CD14-positive monocyte (primary cell): Measurements from ENCODE around the gene PLXND1. TPM values are rescaled to one million over a fixed set of nuclear protein-coding genes. Genes with fewer than 3 reads are reported as not detected.

Source experiments
- DNase-seq, 3 donors: peaks; one replicate each; pipeline ENCODE4 v3.0.0-alpha.2; 2011 to 2022
- H2AFZ ChIP-seq: 2 replicates; pipeline ENCODE4 v1.6.0; 2012; ENCODE audit warnings: mild to moderate bottlenecking, low read depth, low read length, inconsistent platforms; ENCODE audit not compliant: insufficient read depth, poor library complexity, severe bottlenecking
- H3K27ac ChIP-seq, 2 donors: 1 replicate in 1 of 2; 2 replicates in 1 of 2; pipeline ENCODE4 v1.5.1; 2012 to 2013; ENCODE audit warnings: low read length in 2 of 2, control low read depth in 1 of 2, inconsistent platforms in 1 of 2, low read depth in 1 of 2, mild to moderate bottlenecking in 1 of 2
- H3K27me3 ChIP-seq, 2 donors: one replicate each; pipeline versions ENCODE4 v1.6.0 to v1.6.1; 2011 to 2013; ENCODE audit warnings: low read length in 2 of 2; ENCODE audit not compliant: control insufficient read depth in 2 of 2, insufficient read depth in 2 of 2
- H3K36me3 ChIP-seq, 2 donors: replicated peaks in 1 of 2; 1 replicate in 1 of 2; 2 replicates in 1 of 2; pipeline versions ENCODE4 v1.5.1 to v1.6.1; 2012 to 2013; ENCODE audit warnings: low read length in 2 of 2, control low read depth in 1 of 2, inconsistent platforms in 1 of 2, mild to moderate bottlenecking in 1 of 2; ENCODE audit not compliant: insufficient read depth in 2 of 2, control insufficient read depth in 1 of 2
- H3K4me1 ChIP-seq, 2 donors: 1 replicate in 1 of 2; 2 replicates in 1 of 2; pipeline versions ENCODE4 v1.5.1 to v1.6.1; 2012 to 2013; ENCODE audit warnings: low read length in 2 of 2, control low read depth in 1 of 2, inconsistent platforms in 1 of 2, mild to moderate bottlenecking in 1 of 2, moderate library complexity in 1 of 2; ENCODE audit not compliant: insufficient read depth in 2 of 2, control insufficient read depth in 1 of 2
- H3K4me2 ChIP-seq: replicated peaks from 2 replicates; pipeline ENCODE3; 2012; ENCODE audit warnings: low read length, moderate library complexity, mild to moderate bottlenecking; ENCODE audit not compliant: poor library complexity, severe bottlenecking; ENCODE audit errors: extremely low read depth
- H3K4me3 ChIP-seq, 3 experiments: fragments of 200-600 bp in 1 of 3; sonication (generic) in 1 of 3; replicated peaks in 1 of 3; 1 replicate in 2 of 3; 2 replicates in 1 of 3; pipeline ENCODE4 v1.5.1; 2011 to 2013; ENCODE audit warnings: low read length in 3 of 3, mild to moderate bottlenecking in 3 of 3, control low read depth in 2 of 3, low read depth in 2 of 3, inconsistent platforms in 1 of 3, moderate library complexity in 1 of 3
- H3K79me2 ChIP-seq: 2 replicates; pipeline ENCODE4 v1.6.0; 2012; ENCODE audit warnings: mild to moderate bottlenecking, control low read depth, inconsistent platforms, low read length, moderate library complexity; ENCODE audit not compliant: insufficient read depth
- H3K9ac ChIP-seq: 2 replicates; pipeline ENCODE4 v1.6.0; 2017; ENCODE audit warnings: low read length, mild to moderate bottlenecking; ENCODE audit not compliant: insufficient read depth, poor library complexity, severe bottlenecking
- H3K9me3 ChIP-seq, 2 donors: replicated peaks in 1 of 2; 1 replicate in 1 of 2; 2 replicates in 1 of 2; pipeline versions ENCODE4 v1.5.1 to v1.6.1; 2012 to 2013; ENCODE audit warnings: low read length in 2 of 2, control low read depth in 1 of 2; ENCODE audit not compliant: control insufficient read depth in 1 of 2, insufficient read depth in 1 of 2
- H4K20me1 ChIP-seq: 2 replicates; pipeline ENCODE4 v1.6.0; 2012; ENCODE audit warnings: mild to moderate bottlenecking, low read length, control low read depth, moderate library complexity; ENCODE audit not compliant: insufficient read depth
- H3K27ac Mint-ChIP-seq, 7 donors: one replicate each; pipeline ENCODE4 v1.8.0; 2020; ENCODE audit warnings: mild to moderate bottlenecking in 7 of 7, mixed read lengths in 7 of 7, moderate library complexity in 6 of 7, inconsistent platforms in 2 of 7
- H3K27me3 Mint-ChIP-seq, 3 donors: one replicate each; pipeline ENCODE4 v1.8.0; 2021 to 2022; ENCODE audit warnings: low read depth in 3 of 3, mild to moderate bottlenecking in 3 of 3, mixed read lengths in 3 of 3, moderate library complexity in 3 of 3, inconsistent platforms in 1 of 3
- H3K36me3 Mint-ChIP-seq, 2 donors: one replicate each; pipeline ENCODE4 v1.8.0; 2020; ENCODE audit warnings: mixed read lengths in 2 of 2, inconsistent platforms in 1 of 2, mild to moderate bottlenecking in 1 of 2
- H3K4me1 Mint-ChIP-seq: one replicate; pipeline ENCODE4 v1.8.0; 2020; ENCODE audit warnings: mild to moderate bottlenecking, mixed read lengths
- H3K4me3 Mint-ChIP-seq, 2 donors: one replicate each; pipeline ENCODE4 v1.8.0; 2020; ENCODE audit warnings: mild to moderate bottlenecking in 2 of 2, mixed read lengths in 2 of 2, moderate library complexity in 1 of 2
- H3K9me3 Mint-ChIP-seq, 7 donors: one replicate each; pipeline ENCODE4 v1.8.0; 2020 to 2022; ENCODE audit warnings: mixed read lengths in 7 of 7, mild to moderate bottlenecking in 6 of 7, moderate library complexity in 6 of 7, inconsistent platforms in 2 of 7
- WGBS: methylation state at CpG from one replicate; pipeline ENCODE4 v1.1.5; 2013; ENCODE audit warnings: missing lambda C conversion rate; ENCODE audit not compliant: insufficient coverage; 5-methylcytosine and 5-hydroxymethylcytosine counted together
- intact Hi-C, 2 donors: fragments of 100-400 bp; cut with micrococcal nuclease; formaldehyde crosslinking; loops; one replicate each; pipeline versions ENCODE4 v1.15.0 to v1.15.1; 2023
- polyA plus RNA-seq, 3 donors: library from polyadenylated mRNA; depleted of rRNA in 1 of 3; unstranded in 2 of 3; stranded (reverse) in 1 of 3; fragments of 300-500 nt in 2 of 3; fragments of >200 nt in 1 of 3; fragmentation: Illumina TruSeq in 2 of 3; gene quantifications; 1 replicate in 2 of 3; 2 replicates in 1 of 3; pipeline ENCODE4 v1.2.3, GENCODE V29; 2012 to 2021
- TF ChIP-seq, protein P1 (sequence below): fragments of 200-600 bp; IDR thresholded peaks from one replicate; pipeline ENCODE4 v1.8.0; 2022; ENCODE audit warnings: antibody characterized with exemption, mild to moderate bottlenecking

PLXND1 gene
- polyA plus RNA-seq, 3 donors: 7.1 to 170 (median 9.9) TPM

DNA sequence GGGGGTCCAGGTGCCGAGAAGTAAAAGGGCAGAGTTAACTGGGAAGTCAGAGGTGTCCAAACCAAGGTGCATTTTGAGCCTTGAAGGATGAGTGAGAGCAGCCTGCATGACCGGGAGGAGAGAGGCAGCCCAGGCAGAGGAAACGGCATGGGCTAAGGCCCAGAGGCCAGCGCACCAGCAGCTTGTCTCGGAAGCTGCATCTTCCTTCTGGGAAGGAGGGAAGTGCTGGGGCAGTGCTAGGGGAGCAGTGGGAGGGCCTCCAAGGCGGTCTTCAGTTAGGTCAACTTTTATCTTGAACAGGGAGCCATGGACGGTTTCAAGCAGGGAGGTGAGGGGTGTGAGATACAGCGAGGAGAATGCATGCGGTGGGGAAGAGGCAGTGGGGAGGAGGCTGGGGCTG, 62.5 kb downstream of the PLXND1 start:
- Mint-ChIP-seq H3K36me3 (no peaks in the 10 kb centered on the region), H3K27me3 (peaks cover 0 to 6% (median 1%) of the 10 kb centered on the region in 3 donors), H3K9me3 (no peaks in the 10 kb centered on the region), H3K4me3 (no peak overlapping the region), H3K27ac (peak overlapping the region in 2 of 7 donors; percentile 14 to 30), H3K4me1 (peaks cover 10% of the 10 kb centered on the region)
- H3K4me2 ChIP-seq: no peak overlapping the region
- no peaks in the 10 kb centered on the region for H3K9me3 ChIP-seq
- H3K9ac ChIP-seq: no peak overlapping the region
- intact Hi-C loops: no loop called here
- H3K4me1 ChIP-seq: peaks cover 6 to 11% of the 10 kb centered on the region in 2 donors
- 97% methylated on average over 9 of the region's 9 CpGs for WGBS
- TF ChIP-seq, protein P1, sequence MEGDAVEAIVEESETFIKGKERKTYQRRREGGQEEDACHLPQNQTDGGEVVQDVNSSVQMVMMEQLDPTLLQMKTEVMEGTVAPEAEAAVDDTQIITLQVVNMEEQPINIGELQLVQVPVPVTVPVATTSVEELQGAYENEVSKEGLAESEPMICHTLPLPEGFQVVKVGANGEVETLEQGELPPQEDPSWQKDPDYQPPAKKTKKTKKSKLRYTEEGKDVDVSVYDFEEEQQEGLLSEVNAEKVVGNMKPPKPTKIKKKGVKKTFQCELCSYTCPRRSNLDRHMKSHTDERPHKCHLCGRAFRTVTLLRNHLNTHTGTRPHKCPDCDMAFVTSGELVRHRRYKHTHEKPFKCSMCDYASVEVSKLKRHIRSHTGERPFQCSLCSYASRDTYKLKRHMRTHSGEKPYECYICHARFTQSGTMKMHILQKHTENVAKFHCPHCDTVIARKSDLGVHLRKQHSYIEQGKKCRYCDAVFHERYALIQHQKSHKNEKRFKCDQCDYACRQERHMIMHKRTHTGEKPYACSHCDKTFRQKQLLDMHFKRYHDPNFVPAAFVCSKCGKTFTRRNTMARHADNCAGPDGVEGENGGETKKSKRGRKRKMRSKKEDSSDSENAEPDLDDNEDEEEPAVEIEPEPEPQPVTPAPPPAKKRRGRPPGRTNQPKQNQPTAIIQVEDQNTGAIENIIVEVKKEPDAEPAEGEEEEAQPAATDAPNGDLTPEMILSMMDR: no peak
- H3K27me3 ChIP-seq: no peaks in the 10 kb centered on the region
- H4K20me1 ChIP-seq: no peaks in the 10 kb centered on the region
- H3K4me3 ChIP-seq: no peak overlapping the region
- H2AFZ ChIP-seq: no peak overlapping the region
- no peak for DNase-seq
- H3K36me3 ChIP-seq: no peaks in the 10 kb centered on the region
- H3K79me2 ChIP-seq: no peaks in the 10 kb centered on the region
- no peak overlapping the region for H3K27ac ChIP-seq

DNA sequence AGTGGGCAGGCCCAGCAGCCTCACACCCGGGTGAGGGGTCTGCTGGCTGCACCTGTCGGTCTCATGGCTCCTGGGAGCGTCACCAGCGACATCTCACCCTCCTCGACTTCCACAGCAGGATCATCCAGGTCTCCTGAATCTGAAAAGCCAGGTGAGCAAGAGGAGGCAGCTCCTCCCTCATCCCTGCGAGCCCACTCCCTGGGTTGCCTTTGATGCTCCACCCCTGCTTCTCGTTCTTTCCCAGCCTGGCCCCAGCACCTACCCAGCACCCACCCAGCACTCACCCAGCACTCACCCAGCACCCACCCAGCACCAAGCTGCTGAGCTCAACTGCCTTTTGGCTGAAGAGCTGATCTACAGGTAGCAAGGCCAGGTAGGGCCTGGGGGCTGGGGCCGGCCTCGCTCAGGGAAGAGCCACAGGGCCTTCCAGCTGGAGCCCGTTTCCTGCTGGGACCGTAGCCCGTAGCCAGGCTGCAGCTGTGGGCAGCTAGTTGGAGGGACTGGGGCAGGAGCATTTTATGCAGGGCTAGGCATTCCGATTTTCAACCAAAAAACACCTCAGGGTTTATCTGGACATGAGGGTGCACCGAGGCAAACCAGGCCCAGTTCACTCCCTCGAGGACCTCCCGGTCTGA, 63.2 kb downstream of the PLXND1 start, which contains the start of gene H1-8:
Gene H1-8, plus strand, starts transcription at position 20 of the 635 bp plus-strand sequence. Its CDS starts 44 bp downstream, at position 64.
- Mint-ChIP-seq H3K36me3 (no peaks in the 10 kb centered on the region), H3K4me1 (peaks cover 4% of the 10 kb centered on the region), H3K27me3 (peaks cover 0 to 4% (median 1%) of the 10 kb centered on the region in 3 donors), H3K9me3 (no peaks in the 10 kb centered on the region), H3K4me3 (no peak within 1 kb of the TSS), H3K27ac (peak within 1 kb of the TSS in 2 of 7 donors; percentile 14 to 30)
- TF ChIP-seq, protein P1: no peak
- H3K9ac ChIP-seq: no peak within 1 kb of the TSS
- no peak within 1 kb of the TSS for H3K27ac ChIP-seq
- H3K79me2 ChIP-seq: no peaks in the 10 kb centered on the region
- WGBS: 97% methylated on average over 13 of the region's 16 CpGs
- intact Hi-C loops: no loop called here
- no peaks in the 10 kb centered on the region for H4K20me1 ChIP-seq
- DNase-seq: no peak
- H3K9me3 ChIP-seq: no peaks in the 10 kb centered on the region
- peaks cover 3 to 4% of the 10 kb centered on the region in 2 donors for H3K4me1 ChIP-seq
- no peak within 1 kb of the TSS for H2AFZ ChIP-seq
- no peak within 1 kb of the TSS for H3K4me3 ChIP-seq
- H3K36me3 ChIP-seq: no peaks in the 10 kb centered on the region
- no peak within 1 kb of the TSS for H3K4me2 ChIP-seq
- no peaks in the 10 kb centered on the region for H3K27me3 ChIP-seq
